NOMO-1 treated with dmso at 0.1 percent for 144 hours (cell line): ENCODE data around the gene ZNF487.
A peak's percentile ranks its signal among the peaks of the same experiment; 100 is the strongest.
"Not testable (repeated sequence)": the region's sequence is repeated elsewhere in the genome, so short reads cannot be mapped to it uniquely, and the experiment has no call there.

ENCODE experiments used
- DNase-seq: peaks from one replicate; lab custom pipeline; 2025; ENCODE audit not compliant: unreplicated experiment; lab: John Stamatoyannopoulos, UW

The ZNF487 gene

GRCh38 chr10:43436291-43437140 is at the start of gene ZNF487:
Gene ZNF487 (plus strand): TSS chr10:43437111. CDS start chr10:43475814, 38,703 bp downstream.
- DNase-seq: peak; percentile 86

DNA sequence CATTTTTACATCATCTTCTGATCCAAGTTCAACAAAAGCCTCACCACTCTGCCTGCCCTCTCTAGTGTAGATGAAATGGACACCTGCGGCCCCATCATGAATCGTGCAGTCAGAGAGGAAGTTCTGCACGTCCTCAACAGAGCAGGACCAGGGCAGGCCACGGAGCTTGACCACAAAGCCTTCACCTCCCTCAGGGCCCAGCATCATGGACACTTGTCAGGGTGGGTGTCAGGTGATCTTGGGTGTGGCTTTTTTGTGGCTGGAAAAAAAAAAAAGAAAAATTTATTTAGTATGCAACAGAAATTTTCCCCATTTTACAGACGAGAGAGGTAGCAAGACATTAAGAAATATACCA is 49.3 kb upstream of the ZNF487 start:
- DNase-seq: no peak

- no peak for DNase-seq
These were observed 47.0 kb upstream of the ZNF487 start for GRCh38 chr10:43389867-43390266.

- no peak for DNase-seq
These were observed 46.6 kb upstream of the ZNF487 start for GRCh38 chr10:43390333-43390732.

- no peak for DNase-seq
These were observed 46.2 kb upstream of the ZNF487 start for GRCh38 chr10:43390759-43391158.

DNA sequence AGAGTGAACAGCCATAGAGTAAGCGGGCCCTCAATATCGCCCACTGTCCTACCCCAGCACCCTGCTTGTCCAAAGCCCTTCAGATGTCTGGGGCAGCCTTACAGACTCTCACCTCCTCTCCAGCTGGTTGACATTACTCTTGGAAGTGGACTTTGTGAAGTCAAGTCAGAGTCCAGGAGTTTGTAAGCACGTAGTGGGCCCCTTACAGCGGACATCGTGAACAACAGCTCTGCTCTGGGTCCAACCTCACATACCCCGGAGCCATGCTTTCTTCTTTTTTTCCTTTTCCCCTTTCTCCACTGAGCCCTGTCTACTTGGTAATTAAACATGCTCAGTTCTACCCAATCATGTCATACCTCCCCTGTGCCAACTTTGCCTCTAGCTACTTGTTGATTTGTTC is 45.4 kb upstream of the ZNF487 start:
- no peak for DNase-seq

DNA sequence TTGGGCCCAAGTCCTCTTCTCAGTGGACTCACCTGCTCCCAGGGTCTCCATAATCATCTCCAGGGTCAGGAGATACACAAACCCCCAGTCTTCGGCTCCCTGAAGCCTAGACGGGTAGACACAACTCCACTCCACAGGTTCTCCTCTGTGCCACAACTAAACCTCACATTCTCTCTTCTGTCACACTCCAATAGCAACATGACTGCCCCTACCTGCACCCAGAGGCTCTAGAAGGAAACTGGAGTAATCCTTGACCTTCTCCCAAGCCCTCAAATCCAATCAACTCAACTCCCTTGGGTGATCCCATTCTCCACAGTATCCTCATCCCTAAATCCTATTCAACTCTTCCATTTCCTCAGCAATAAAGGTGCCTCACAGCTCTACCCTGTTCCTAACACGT is 44.2 kb upstream of the ZNF487 start:
- DNase-seq: no peak

DNA sequence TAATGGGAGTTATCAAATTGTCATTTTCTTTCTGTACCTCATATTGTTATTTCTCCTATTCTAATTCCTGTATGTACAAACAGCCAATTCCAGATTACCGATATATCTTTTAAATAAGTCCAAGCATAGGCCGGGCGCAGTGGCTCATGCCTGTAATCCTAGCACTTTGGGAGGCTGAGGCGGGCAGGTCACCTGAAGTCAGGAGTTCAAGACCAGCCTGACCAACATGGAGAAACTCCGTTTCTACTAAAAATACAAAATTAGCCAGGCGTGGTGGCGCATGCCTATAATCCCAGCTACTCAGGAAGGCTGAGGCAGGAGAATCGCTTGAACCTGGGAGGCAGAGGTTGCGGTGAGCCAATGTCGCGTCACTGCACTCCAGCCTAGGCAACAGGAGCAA is 43.7 kb upstream of the ZNF487 start:
- DNase-seq: not testable (repeated sequence)

DNA sequence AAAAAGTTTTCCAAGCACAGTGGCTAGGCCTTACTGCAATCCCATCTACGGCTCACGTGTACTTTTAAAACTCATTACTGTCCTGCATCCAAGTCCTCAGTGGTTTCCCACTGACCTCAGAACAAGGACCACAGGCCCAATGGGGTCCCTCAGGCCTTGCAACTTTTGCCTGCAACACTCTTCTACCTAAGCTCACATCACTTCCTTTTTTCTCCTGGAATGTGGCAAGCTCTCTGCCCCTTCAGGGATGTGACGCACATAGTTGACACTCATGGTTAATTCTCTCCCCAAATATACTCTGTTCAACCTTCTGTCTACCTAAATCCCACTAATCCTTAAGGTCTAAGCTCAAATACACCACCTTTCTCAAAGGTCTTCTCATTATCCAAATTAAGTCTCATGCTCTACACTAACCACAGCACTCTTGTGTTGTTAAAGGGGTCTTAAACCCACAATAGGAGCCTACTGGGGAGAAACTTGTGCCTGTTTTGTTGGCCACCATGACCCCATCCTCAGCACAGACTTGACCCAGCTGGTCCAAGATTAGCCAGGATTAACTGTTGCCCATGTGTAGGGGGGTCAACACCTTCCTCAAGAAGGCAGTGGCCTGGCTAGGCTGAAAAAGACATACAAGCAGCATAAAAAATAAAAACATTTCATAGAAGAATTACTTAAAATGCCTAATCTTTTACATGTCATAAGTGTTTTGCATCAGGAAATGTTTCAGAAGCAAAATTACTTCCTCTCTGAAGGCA is 43.1 kb upstream of the ZNF487 start:
- no peak for DNase-seq

- DNase-seq: no peak
These were observed 42.0 kb upstream of the ZNF487 start for GRCh38 chr10:43394868-43395267.

DNA sequence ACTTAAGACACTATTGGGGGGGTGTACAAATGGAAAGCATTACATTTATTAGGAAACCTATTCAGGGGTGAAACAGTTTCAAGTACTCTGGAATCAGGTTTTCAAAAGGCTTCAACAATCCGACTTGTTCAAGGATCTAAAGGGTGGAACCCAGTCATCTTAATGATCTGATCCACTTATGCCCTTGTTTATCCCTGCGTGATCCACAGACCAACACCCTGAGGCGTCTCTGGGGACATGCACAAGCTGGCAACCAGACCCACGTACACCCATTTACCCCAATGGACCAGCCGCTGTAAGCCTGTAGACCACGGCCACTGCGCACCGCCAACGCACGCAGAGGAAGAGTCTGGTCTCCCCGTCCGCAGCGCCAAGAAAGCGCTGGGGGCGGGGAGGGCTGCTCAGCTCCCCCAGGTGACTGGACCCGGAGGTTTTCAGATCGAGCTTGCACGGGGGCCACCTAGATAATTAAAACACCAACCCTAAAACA is 41.3 kb upstream of the ZNF487 start:
- no peak for DNase-seq

GRCh38 chr10:43396061-43396927 is 40.6 kb upstream of the ZNF487 start:
- peak; percentile 55 for DNase-seq

GRCh38 chr10:43396928-43397624 is 39.8 kb upstream of the ZNF487 start:
- DNase-seq: peak; percentile 89

DNA sequence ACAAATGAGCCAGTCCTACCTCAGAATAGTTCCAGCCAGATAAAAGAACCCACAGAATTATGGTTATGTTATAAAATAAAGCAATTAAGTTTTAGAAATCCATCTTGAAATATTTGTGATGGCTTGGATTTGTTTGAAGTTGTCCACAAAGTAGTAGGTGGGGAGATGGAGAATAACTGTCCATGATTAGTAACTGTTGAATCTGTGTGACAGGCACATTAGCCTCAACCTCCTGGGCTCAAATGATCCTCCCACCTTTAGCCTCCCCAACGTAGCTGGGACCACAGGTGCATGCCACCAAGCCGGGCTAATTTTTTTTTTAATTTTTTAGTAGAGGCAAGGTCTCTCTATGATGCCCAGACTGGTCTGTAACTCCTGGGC is 38.0 kb upstream of the ZNF487 start:
- no peak for DNase-seq

DNA sequence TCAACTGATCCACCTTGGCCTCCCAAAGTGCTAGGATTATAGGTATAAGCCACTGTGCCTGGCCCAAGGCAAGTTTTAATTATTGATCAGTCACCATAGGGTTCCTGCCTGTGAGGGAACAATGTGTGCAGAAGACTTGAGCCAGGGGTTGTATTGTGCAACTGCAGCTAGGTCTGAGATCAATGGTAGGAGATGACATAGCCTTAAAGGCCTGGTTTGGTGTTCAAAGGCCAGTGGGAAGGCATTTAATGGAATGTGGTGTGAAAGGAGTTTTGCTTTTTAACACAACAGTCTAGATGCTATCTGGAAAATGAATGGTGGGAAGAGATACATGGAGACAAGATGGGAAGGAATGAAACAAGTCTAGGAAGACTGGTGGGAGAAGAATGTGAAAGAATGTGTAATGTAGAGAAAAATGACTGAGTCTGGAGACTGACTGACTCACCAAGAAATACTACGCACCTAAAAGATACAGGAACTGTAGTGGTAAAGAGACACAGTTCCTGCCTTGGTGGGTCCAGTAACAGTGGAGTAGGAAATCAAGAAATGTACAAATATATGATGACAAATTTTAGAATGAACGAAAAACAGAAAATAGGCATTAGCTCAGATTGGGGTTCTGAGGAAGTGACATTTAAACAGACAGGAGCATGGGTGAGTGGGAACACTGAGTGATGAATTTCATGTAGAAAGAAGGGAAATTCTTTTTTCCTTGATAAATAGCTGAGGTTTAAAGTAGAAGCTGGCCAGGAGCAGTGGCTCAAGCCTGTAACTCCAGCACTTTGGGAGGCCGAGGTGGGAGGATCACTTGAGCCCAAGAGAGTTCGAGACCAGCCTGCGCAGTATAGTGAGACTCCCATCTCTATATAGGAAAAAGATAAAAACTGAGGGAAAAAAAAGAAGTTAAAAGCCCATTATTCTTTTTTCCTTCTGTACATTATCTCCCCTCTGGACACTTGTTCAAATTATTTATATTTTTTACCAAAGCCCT is 37.3 kb upstream of the ZNF487 start:
- no peak for DNase-seq

- no peak for DNase-seq
These were observed 35.3 kb upstream of the ZNF487 start for GRCh38 chr10:43401627-43402026.

DNA sequence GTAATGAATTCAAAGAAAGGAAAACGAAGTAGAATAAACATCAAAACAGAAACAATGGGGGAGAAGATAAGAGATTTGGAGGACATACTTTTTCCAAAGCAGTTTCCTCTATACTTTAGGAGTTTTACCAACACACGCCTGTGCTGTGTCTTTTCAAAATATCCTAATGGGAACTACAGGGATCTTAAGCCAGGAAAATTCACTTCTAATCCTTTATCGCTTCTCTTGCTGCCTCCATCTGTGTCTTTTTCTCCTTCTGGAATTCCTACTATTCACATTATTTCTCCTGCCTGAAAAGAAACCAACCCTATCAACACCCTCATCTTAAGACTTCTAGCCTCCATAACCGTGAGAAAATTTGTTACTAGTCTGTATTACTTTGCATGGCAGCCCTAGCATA is 34.7 kb upstream of the ZNF487 start:
- DNase-seq: no peak

DNA sequence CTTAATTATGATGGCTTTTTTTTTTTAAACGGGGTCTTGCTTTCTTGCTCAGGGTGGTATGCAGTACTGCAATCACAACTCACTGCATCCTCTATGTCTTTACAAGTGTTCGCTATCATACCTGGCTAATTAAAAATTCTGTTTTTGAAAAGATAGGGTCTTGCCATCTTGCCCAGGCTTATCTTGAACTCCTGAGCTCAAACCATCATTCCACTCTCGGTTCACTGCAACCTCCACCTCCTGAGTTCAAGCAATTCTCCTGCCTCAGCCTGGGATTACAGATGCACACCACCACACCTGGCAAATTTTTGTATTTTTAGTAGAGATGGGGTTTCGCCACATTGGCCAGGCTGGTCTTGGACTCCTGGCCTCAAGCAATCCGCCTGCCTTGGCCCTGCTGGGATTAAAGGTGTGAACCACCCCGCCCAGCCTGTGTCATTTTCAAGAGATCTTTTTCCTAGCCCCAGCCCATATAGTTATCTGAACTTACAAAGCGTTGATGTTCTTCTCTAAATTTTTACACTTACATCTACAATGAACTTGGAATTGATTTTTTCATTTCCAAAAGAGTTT is 33.9 kb upstream of the ZNF487 start:
- DNase-seq: no peak
